Natural killer cell (primary cell): Measurements from ENCODE around the gene PHEX. TPM values are rescaled to one million over a fixed set of nuclear protein-coding genes. Genes with fewer than 3 reads are reported as not detected.
A peak's percentile ranks its signal among the peaks of the same experiment; 100 is the strongest.

ENCODE experiments used
- ATAC-seq, 3 donors: fragments of 150-1000 bp in 2 of 3; fragments of 200-7000 bp in 1 of 3; cut with Tn5 transposase; 1 replicate in 1 of 3; 2 replicates in 2 of 3; pipeline ENCODE4 v1.10.0; 2021; ENCODE audit warnings: mild to moderate bottlenecking in 2 of 3, moderate library complexity in 2 of 3
- DNase-seq, 2 donors: peaks; one replicate each; pipeline versions ENCODE4 v3.0.0 to v3.0.0-alpha.2; 2013 to 2021; ENCODE audit warnings: mixed read lengths in 1 of 2
- H3K27ac ChIP-seq: one replicate; pipeline ENCODE4 v1.5.1; 2013; ENCODE audit warnings: mild to moderate bottlenecking, low read length
- H3K27me3 ChIP-seq: one replicate; pipeline ENCODE4 v1.6.1; 2013; ENCODE audit warnings: low read length; ENCODE audit not compliant: control insufficient read depth, insufficient read depth
- H3K36me3 ChIP-seq: one replicate; pipeline ENCODE4 v1.6.1; 2013; ENCODE audit warnings: low read length; ENCODE audit not compliant: control insufficient read depth, insufficient read depth
- H3K4me1 ChIP-seq: one replicate; pipeline ENCODE4 v1.6.1; 2013; ENCODE audit warnings: low read length; ENCODE audit not compliant: control insufficient read depth, insufficient read depth
- H3K4me3 ChIP-seq: one replicate; pipeline ENCODE4 v1.5.1; 2013; ENCODE audit warnings: low read length
- H3K9me3 ChIP-seq: one replicate; pipeline ENCODE4 v1.6.1; 2013; ENCODE audit warnings: low read length; ENCODE audit not compliant: control insufficient read depth, insufficient read depth
- H3K27ac Mint-ChIP-seq, 2 donors: one replicate each; pipeline ENCODE4 v1.8.0; 2022; ENCODE audit warnings: mild to moderate bottlenecking in 2 of 2, mixed read lengths in 2 of 2, moderate library complexity in 1 of 2
- H3K27me3 Mint-ChIP-seq, 2 donors: one replicate each; pipeline ENCODE4 v1.8.0; 2022; ENCODE audit warnings: low read depth in 2 of 2, mixed read lengths in 2 of 2
- H3K36me3 Mint-ChIP-seq: one replicate; pipeline ENCODE4 v1.8.0; 2022; ENCODE audit warnings: mixed read lengths
- H3K4me1 Mint-ChIP-seq, 2 donors: one replicate each; pipeline ENCODE4 v1.8.0; 2022; ENCODE audit warnings: mixed read lengths in 2 of 2
- H3K4me3 Mint-ChIP-seq: one replicate; pipeline ENCODE4 v1.8.0; 2022; ENCODE audit warnings: mild to moderate bottlenecking, moderate library complexity, mixed read lengths
- H3K9me3 Mint-ChIP-seq, 2 donors: one replicate each; pipeline ENCODE4 v1.8.0; 2022; ENCODE audit warnings: mixed read lengths in 2 of 2
- CTCF ChIP-seq: fragments of 200-600 bp; IDR thresholded peaks from one replicate; pipeline ENCODE4 v1.8.0; 2022; ENCODE audit warnings: antibody characterized with exemption
- WGBS: methylation state at CpG from one replicate; pipeline ENCODE4 v1.1.7; 2013; ENCODE audit warnings: missing lambda C conversion rate; ENCODE audit not compliant: insufficient coverage; 5-methylcytosine and 5-hydroxymethylcytosine counted together
- intact Hi-C: fragments of 100-400 bp; cut with micrococcal nuclease; formaldehyde crosslinking; loops from one replicate; pipeline ENCODE4 v1.14.2; 2022
- total RNA-seq, 4 donors: library from RNA; stranded (reverse); fragments of 120-200 nt in 1 of 4; gene quantifications; one replicate each; pipeline versions ENCODE4 v1.2.3 to v1.2.4, GENCODE V29; 2013 to 2022

PHEX gene
- total RNA-seq: under 1 TPM; 0.10 to 0.54 (median 0.25) TPM
- 2.4 TPM for total RNA-seq (2013)

DNA sequence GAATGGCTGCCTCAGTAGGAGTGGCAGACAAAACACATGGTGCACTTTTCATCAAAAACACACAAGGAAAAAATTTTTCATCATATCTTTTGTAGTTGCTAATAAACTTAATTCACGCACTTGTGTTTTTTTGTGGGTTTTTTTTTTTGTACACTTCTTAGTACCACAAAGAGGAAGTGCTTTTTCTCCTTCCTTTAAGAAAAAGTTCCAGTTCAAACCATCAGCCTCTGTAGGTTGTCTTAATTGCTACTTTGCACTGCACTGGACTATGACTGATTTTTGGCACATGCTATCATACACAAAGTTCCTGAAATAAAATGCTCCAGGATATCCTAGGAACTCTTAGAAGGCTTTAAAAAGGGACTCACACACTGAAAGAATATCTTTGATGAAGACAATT lies at the start of gene PHEX:
Gene PHEX, plus strand, starts transcription at position 242 of the 400 bp plus-strand sequence. CDS start 681 bp downstream, outside the sequence.
- no peaks in the 10 kb centered on the region for H3K36me3 Mint-ChIP-seq
- Histone ChIP-seq H3K9me3 (no peaks in the 10 kb centered on the region), H3K4me1 (no peaks in the 10 kb centered on the region), H3K27me3 (no peaks in the 10 kb centered on the region), H3K4me3 (no peak within 1 kb of the TSS), H3K27ac (no peak within 1 kb of the TSS), H3K36me3 (no peaks in the 10 kb centered on the region)
- H3K27ac Mint-ChIP-seq: no peak within 1 kb of the TSS
- no peaks in the 10 kb centered on the region for H3K9me3 Mint-ChIP-seq
- no peaks in the 10 kb centered on the region for H3K4me1 Mint-ChIP-seq
- intact Hi-C loops: no loop called here
- TF ChIP-seq CTCF: no peak
- DNase-seq (no peak), ATAC-seq (no peak)
- no CpG with 5 or more reads among the region's 1 CpG for WGBS
- no peak within 1 kb of the TSS for H3K4me3 Mint-ChIP-seq
- no peaks in the 10 kb centered on the region for H3K27me3 Mint-ChIP-seq

DNA sequence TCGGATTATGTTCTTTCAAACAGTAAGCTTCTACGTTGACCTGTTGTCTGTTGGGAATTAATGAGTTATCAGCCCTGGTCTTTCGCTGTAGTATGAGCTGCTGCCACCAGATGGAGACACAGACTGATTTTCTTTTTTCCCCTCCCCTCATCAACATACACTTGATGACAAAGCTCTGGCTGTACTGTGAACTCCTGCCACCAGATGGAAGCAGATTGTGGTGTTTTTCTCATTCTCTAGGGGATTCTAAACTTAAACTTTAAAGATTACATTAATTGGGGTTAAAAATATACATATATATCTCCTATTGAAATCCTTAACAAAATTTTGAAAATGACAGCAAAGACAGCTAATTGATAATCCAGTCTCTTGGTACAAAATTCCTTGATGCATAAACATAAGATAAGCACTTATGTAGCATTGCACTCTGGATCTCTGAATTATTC lies 46.8 kb upstream of the PHEX start:
- Mint-ChIP-seq H3K27me3 (no peaks in the 10 kb centered on the region), H3K4me1 (no peaks in the 10 kb centered on the region), H3K36me3 (no peaks in the 10 kb centered on the region), H3K4me3 (no peak overlapping the region), H3K27ac (peak overlapping the region in 1 of 2 donors; percentile 57), H3K9me3 (no peaks in the 10 kb centered on the region)
- Histone ChIP-seq H3K9me3 (no peaks in the 10 kb centered on the region), H3K27ac (no peak overlapping the region), H3K36me3 (no peaks in the 10 kb centered on the region), H3K4me3 (no peak overlapping the region), H3K4me1 (no peaks in the 10 kb centered on the region), H3K27me3 (no peaks in the 10 kb centered on the region)
- peak; percentile 74 for TF ChIP-seq CTCF
- WGBS: no CpG with 5 or more reads among the region's 3 CpGs
- intact Hi-C loops: loop anchor here (1.0 kb wide), 1 partner anchor 207 kb away; no protein-coding TSS in a partner anchor
- ATAC-seq: peak; percentile 96 to 100 (median 100)
- DNase-seq: peak; percentile 48 to 82

DNA sequence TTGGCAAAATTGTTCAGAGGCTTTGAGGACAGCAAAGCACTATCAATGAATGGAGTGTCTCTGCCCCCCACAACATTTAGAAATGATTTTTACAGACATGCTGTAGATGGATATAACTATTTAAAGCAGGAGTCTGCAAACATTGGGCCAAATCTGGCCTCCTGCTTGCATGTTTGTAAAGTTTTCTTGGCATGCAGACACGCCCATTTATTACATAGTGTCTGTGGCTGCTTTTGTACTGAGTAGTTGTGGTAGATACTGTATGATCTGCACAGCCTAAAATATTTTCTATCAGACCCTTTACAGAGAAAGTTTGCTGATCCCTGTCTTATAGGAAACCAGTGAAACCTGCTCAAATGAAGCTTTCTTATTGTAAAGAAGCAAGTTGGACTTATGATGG lies 45.5 kb upstream of the PHEX start:
- ATAC-seq (no peak), DNase-seq (no peak)
- WGBS: no CpG with 5 or more reads among the region's 1 CpG
- Histone ChIP-seq H3K4me1 (no peaks in the 10 kb centered on the region), H3K9me3 (no peaks in the 10 kb centered on the region), H3K4me3 (no peak overlapping the region), H3K36me3 (no peaks in the 10 kb centered on the region), H3K27ac (no peak overlapping the region), H3K27me3 (no peaks in the 10 kb centered on the region)
- Mint-ChIP-seq H3K9me3 (no peaks in the 10 kb centered on the region), H3K36me3 (no peaks in the 10 kb centered on the region), H3K27me3 (no peaks in the 10 kb centered on the region), H3K4me1 (no peaks in the 10 kb centered on the region), H3K4me3 (no peak overlapping the region), H3K27ac (no peak overlapping the region)
- intact Hi-C loops: no loop called here
- TF ChIP-seq CTCF: no peak

GRCh38 chrX:21989384-21989783 lies 42.7 kb upstream of the PHEX start:
- Histone ChIP-seq H3K9me3 (no peaks in the 10 kb centered on the region), H3K27ac (peak overlapping the region; percentile 15), H3K4me1 (peaks cover 7% of the 10 kb centered on the region), H3K4me3 (no peak overlapping the region), H3K27me3 (no peaks in the 10 kb centered on the region), H3K36me3 (no peaks in the 10 kb centered on the region)
- H3K9me3 Mint-ChIP-seq: no peaks in the 10 kb centered on the region
- ATAC-seq: no peak
- TF ChIP-seq CTCF: no peak
- H3K4me1 Mint-ChIP-seq: no peaks in the 10 kb centered on the region
- no peak overlapping the region for H3K27ac Mint-ChIP-seq
- peak in 1 of 2 donors; percentile 32 for DNase-seq
- intact Hi-C loops: no loop called here
- WGBS: 34% methylated on average over 2 of the region's 4 CpGs
- no peaks in the 10 kb centered on the region for H3K27me3 Mint-ChIP-seq
- no peaks in the 10 kb centered on the region for H3K36me3 Mint-ChIP-seq
- no peak overlapping the region for H3K4me3 Mint-ChIP-seq
